OCI-LY1 (cell line): ENCODE data around the gene JPH3.

ENCODE experiments used
- EZH2 ChIP-seq: fragments of 200-600 bp; sonication (generic), shearing (Covaris generic); IDR thresholded peaks from 2 replicates; pipeline ENCODE4 v1.8.0; 2017; ENCODE audit warnings: borderline replicate concordance, mixed run types, mild to moderate bottlenecking, antibody characterized with exemption, low read length, moderate library complexity, mixed read lengths
- TF ChIP-seq, protein P1 (sequence below): fragments of 200-600 bp; sonication (generic), shearing (Covaris generic); IDR thresholded peaks from 2 replicates; pipeline ENCODE4 v1.5.1; 2017; ENCODE audit warnings: mild to moderate bottlenecking, antibody characterized with exemption, low read length, moderate library complexity, mixed read lengths

- TF ChIP-seq, protein P1, sequence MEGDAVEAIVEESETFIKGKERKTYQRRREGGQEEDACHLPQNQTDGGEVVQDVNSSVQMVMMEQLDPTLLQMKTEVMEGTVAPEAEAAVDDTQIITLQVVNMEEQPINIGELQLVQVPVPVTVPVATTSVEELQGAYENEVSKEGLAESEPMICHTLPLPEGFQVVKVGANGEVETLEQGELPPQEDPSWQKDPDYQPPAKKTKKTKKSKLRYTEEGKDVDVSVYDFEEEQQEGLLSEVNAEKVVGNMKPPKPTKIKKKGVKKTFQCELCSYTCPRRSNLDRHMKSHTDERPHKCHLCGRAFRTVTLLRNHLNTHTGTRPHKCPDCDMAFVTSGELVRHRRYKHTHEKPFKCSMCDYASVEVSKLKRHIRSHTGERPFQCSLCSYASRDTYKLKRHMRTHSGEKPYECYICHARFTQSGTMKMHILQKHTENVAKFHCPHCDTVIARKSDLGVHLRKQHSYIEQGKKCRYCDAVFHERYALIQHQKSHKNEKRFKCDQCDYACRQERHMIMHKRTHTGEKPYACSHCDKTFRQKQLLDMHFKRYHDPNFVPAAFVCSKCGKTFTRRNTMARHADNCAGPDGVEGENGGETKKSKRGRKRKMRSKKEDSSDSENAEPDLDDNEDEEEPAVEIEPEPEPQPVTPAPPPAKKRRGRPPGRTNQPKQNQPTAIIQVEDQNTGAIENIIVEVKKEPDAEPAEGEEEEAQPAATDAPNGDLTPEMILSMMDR: no peak; the same call in 1 of the 2 replicates
- no peak for TF ChIP-seq EZH2
Observed at GRCh38 chr16:87713451-87714229, 111.3 kb downstream of the JPH3 start.
